Neural cell (in vitro differentiated cells): ENCODE data around the gene FOXK2. TPM values are rescaled to one million over a fixed set of nuclear protein-coding genes. Genes with fewer than 3 reads are reported as not detected.

ENCODE experiments used
- H2AFZ ChIP-seq: fragments of 200-600, 300-800 bp; sonication (generic), shearing (Covaris generic); 2 replicates; pipeline ENCODE4 v1.6.0; 2014; ENCODE audit warnings: low read depth, mild to moderate bottlenecking, antibody characterized with exemption, low read length, moderate library complexity
- H3F3A ChIP-seq: fragments of 200-600 bp; shearing (Covaris generic); 2 replicates; pipeline ENCODE4 v1.6.1; 2016; ENCODE audit warnings: mild to moderate bottlenecking, moderate library complexity, mixed read lengths, antibody characterized with exemption, low read length; ENCODE audit not compliant: insufficient read depth, poor library complexity, severe bottlenecking
- H3K27ac ChIP-seq: fragments of 200-600, 300-800 bp; sonication (generic), shearing (Covaris generic); 2 replicates; pipeline ENCODE4 v1.5.1; 2014; ENCODE audit warnings: mild to moderate bottlenecking, low read length, moderate library complexity
- H3K27me3 ChIP-seq: fragments of 300-800, 200-600 bp; sonication (generic), shearing (Covaris generic); 2 replicates; pipeline ENCODE4 v1.6.0; 2014; ENCODE audit warnings: mild to moderate bottlenecking, low read depth, low read length, moderate library complexity; ENCODE audit not compliant: insufficient read depth
- H3K36me3 ChIP-seq: fragments of 300-800, 200-600 bp; sonication (generic), shearing (Covaris generic); 2 replicates; pipeline ENCODE4 v1.5.1; 2014; ENCODE audit warnings: mild to moderate bottlenecking, antibody characterized with exemption, low read length, moderate library complexity; ENCODE audit not compliant: insufficient read depth
- H3K4me2 ChIP-seq: fragments of 300-800, 200-600 bp; sonication (generic), shearing (Covaris generic); 2 replicates; pipeline ENCODE4 v1.6.0; 2014; ENCODE audit warnings: mild to moderate bottlenecking, low read length
- H3K4me3 ChIP-seq: fragments of 300-800, 200-600 bp; sonication (generic), shearing (Covaris generic); 2 replicates; pipeline ENCODE4 v1.5.1; 2014; ENCODE audit warnings: mild to moderate bottlenecking, low read length, moderate library complexity
- H3K79me2 ChIP-seq: fragments of 200-600 bp; shearing (Covaris generic); replicated peaks from 2 replicates; pipeline ENCODE4 v1.6.0; 2014; ENCODE audit warnings: mild to moderate bottlenecking, low read length, moderate library complexity; ENCODE audit not compliant: insufficient read depth
- H3K9ac ChIP-seq: fragments of 300-800, 200-600 bp; sonication (generic), shearing (Covaris generic); 2 replicates; pipeline ENCODE4 v1.6.1; 2016; ENCODE audit warnings: mild to moderate bottlenecking, low read length, mixed read lengths
- H3K9me2 ChIP-seq: fragments of 200-600 bp; shearing (Covaris generic); 2 replicates; pipeline ENCODE4 v1.6.1; 2016; ENCODE audit warnings: mild to moderate bottlenecking, low read length, mixed read lengths; ENCODE audit not compliant: insufficient read depth
- H3K9me3 ChIP-seq: fragments of 200-600, 300-800 bp; sonication (generic), shearing (Covaris generic); 2 replicates; pipeline ENCODE4 v1.6.1; 2016; ENCODE audit warnings: mild to moderate bottlenecking, mixed run types, low read length, moderate library complexity, mixed read lengths
- H4K20me1 ChIP-seq: fragments of 200-600 bp; shearing (Covaris generic); 2 replicates; pipeline ENCODE4 v1.6.1; 2016; ENCODE audit warnings: mild to moderate bottlenecking, mixed run types; ENCODE audit not compliant: insufficient read depth
- CTCF ChIP-seq: fragments of 450-650 bp; IDR thresholded peaks from 2 replicates; pipeline ENCODE4 v1.5.1; 2014; ENCODE audit warnings: antibody characterized with exemption, mild to moderate bottlenecking, moderate library complexity; ENCODE audit not compliant: poor library complexity, severe bottlenecking
- EP300 ChIP-seq: fragments of 450-650 bp; conservative IDR thresholded peaks from 2 replicates; pipeline ENCODE4 v1.6.1; 2014; ENCODE audit warnings: antibody characterized with exemption, mild to moderate bottlenecking, moderate library complexity; ENCODE audit not compliant: poor library complexity, severe bottlenecking
- EZH2 ChIP-seq: fragments of 200-600, 300-800 bp; shearing (Covaris generic), sonication (generic); IDR thresholded peaks from 2 replicates; pipeline ENCODE4 v1.6.1; 2014; ENCODE audit warnings: antibody characterized with exemption, low read length, borderline replicate concordance, mild to moderate bottlenecking; ENCODE audit not compliant: insufficient read depth, poor library complexity, severe bottlenecking
- MXI1 ChIP-seq: fragments of 450-650 bp; conservative IDR thresholded peaks from 2 replicates; pipeline ENCODE4 v1.6.1; 2014; ENCODE audit warnings: antibody characterized with exemption, mild to moderate bottlenecking; ENCODE audit not compliant: poor library complexity, severe bottlenecking
- POLR2AphosphoS5 ChIP-seq: IDR thresholded peaks from 2 replicates; pipeline ENCODE4 v1.6.1; 2012
- RAD21 ChIP-seq: fragments of 450-650 bp; conservative IDR thresholded peaks from 2 replicates; pipeline ENCODE4 v1.6.1; 2014; ENCODE audit warnings: antibody characterized with exemption, mild to moderate bottlenecking, moderate library complexity
- SMC3 ChIP-seq: fragments of 450-650 bp; conservative IDR thresholded peaks from 2 replicates; pipeline ENCODE4 v1.6.1; 2014; ENCODE audit warnings: antibody characterized with exemption, mild to moderate bottlenecking, moderate library complexity; ENCODE audit not compliant: poor library complexity
- TAF1 ChIP-seq: IDR thresholded peaks from 2 replicates; pipeline ENCODE4 v1.6.1; 2012; ENCODE audit warnings: low read depth
- polyA plus RNA-seq: library from polyadenylated mRNA; depleted of rRNA; stranded (reverse); fragments of >200 nt; gene quantifications from 2 replicates; pipeline ENCODE4 v1.2.3, GENCODE V29; 2014
- TF ChIP-seq, protein P1 (sequence below): IDR thresholded peaks from 2 replicates; pipeline ENCODE4 v1.6.1; 2012; ENCODE audit warnings: borderline replicate concordance

Gene FOXK2
- polyA plus RNA-seq, 1 donor from 2014 or later = 24.4 TPM

- Histone ChIP-seq H3K4me3 (no peak overlapping the region), H3K9me3 (no peaks in the 10 kb centered on the region), H3K4me2 (no peak overlapping the region), H3K79me2 (no peaks in the 10 kb centered on the region), H3K27me3 (no peaks in the 10 kb centered on the region), H3K9ac (no peak overlapping the region), H3F3A (no peaks in the 10 kb centered on the region), H2AFZ (no peak overlapping the region), H3K9me2 (no peaks in the 10 kb centered on the region), H4K20me1 (no peaks in the 10 kb centered on the region), H3K36me3 (no peaks in the 10 kb centered on the region), H3K27ac (no peak overlapping the region)
- TF ChIP-seq, protein P1, sequence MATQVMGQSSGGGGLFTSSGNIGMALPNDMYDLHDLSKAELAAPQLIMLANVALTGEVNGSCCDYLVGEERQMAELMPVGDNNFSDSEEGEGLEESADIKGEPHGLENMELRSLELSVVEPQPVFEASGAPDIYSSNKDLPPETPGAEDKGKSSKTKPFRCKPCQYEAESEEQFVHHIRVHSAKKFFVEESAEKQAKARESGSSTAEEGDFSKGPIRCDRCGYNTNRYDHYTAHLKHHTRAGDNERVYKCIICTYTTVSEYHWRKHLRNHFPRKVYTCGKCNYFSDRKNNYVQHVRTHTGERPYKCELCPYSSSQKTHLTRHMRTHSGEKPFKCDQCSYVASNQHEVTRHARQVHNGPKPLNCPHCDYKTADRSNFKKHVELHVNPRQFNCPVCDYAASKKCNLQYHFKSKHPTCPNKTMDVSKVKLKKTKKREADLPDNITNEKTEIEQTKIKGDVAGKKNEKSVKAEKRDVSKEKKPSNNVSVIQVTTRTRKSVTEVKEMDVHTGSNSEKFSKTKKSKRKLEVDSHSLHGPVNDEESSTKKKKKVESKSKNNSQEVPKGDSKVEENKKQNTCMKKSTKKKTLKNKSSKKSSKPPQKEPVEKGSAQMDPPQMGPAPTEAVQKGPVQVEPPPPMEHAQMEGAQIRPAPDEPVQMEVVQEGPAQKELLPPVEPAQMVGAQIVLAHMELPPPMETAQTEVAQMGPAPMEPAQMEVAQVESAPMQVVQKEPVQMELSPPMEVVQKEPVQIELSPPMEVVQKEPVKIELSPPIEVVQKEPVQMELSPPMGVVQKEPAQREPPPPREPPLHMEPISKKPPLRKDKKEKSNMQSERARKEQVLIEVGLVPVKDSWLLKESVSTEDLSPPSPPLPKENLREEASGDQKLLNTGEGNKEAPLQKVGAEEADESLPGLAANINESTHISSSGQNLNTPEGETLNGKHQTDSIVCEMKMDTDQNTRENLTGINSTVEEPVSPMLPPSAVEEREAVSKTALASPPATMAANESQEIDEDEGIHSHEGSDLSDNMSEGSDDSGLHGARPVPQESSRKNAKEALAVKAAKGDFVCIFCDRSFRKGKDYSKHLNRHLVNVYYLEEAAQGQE = no peak
- TF ChIP-seq TAF1 (no peak), MXI1 (no peak), EP300 (no peak), EZH2 (no peak), RAD21 (no peak), CTCF (no peak), POLR2AphosphoS5 (no peak), SMC3 (no peak)
Observed at GRCh38 chr17:82490512-82491195, 28.9 kb upstream of the FOXK2 start.

DNA sequence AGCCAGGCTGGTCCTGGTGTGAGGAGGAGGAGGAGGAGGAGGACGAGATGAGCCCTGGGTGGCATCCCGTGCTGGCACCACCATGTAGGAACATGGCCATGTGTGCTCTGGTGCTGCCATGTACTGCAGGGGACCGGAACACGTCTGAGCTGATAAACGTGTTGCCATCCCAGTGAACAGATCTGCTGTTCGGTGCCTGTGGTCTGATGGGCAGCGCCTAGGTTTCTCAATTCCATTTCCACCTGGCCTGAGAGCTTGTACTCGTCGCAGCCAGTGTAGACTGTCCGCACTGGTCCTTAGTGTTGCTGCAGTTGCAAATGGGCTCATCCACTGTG is 28.4 kb upstream of the FOXK2 start:
- H3F3A ChIP-seq = no peaks in the 10 kb centered on the region
- H3K79me2 ChIP-seq = no peaks in the 10 kb centered on the region
- H3K4me2 ChIP-seq = no peak overlapping the region
- no peaks in the 10 kb centered on the region for H3K36me3 ChIP-seq
- H3K9ac ChIP-seq = no peak overlapping the region
- no peak overlapping the region for H2AFZ ChIP-seq
- no peak overlapping the region for H3K4me3 ChIP-seq
- no peak overlapping the region for H3K27ac ChIP-seq
- H3K27me3 ChIP-seq = no peaks in the 10 kb centered on the region
- H3K9me2 ChIP-seq = no peaks in the 10 kb centered on the region
- TF ChIP-seq MXI1 (no peak), SMC3 (no peak)
- no peaks in the 10 kb centered on the region for H3K9me3 ChIP-seq
- H4K20me1 ChIP-seq = no peaks in the 10 kb centered on the region
